HCT116 (cell line): ENCODE measurements around the gene ESRRB. TPM values are rescaled to one million over a fixed set of nuclear protein-coding genes. Genes with fewer than 3 reads are reported as not detected.

Experiments used
- ATAC-seq: fragments of 200-7000 bp; cut with Tn5 transposase; 2 replicates; pipeline ENCODE4 v1.9.1; 2020; ENCODE audit warnings: mild to moderate bottlenecking, moderate library complexity
- BruUV-seq: library from RNA; stranded (reverse); fragments of 400-500 nt; replicated peaks from 2 replicates; lab custom pipeline; 2021; lab: Mats Ljungman, UMichigan
- CTCF ChIA-PET: fragments of 300-600 bp; sonication (Branson Sonifier 250); formaldehyde crosslinking; loops from one replicate; lab custom pipeline; 2021; ENCODE audit warnings: antibody characterized with exemption; lab: Charles Lee
- POLR2A ChIA-PET: fragments of 300-600, 350-600 bp; sonication (Branson Sonifier 250); formaldehyde crosslinking; loops from one replicate; lab custom pipeline; 2021; ENCODE audit warnings: antibody characterized with exemption; lab: Charles Lee
- RAD21 ChIA-PET, 2 experiments: fragments of 300-600 bp; sonication (Branson Sonifier 250); formaldehyde crosslinking; loops; one replicate each; lab custom pipeline; 2023; ENCODE audit warnings: low total read pairs in 2 of 2; ENCODE audit not compliant: uncharacterized antibody in 2 of 2, unreplicated experiment in 2 of 2, low non-redundant PET in 1 of 2; lab: Charles Lee
- DNase-seq: peaks from one replicate; pipeline ENCODE4 v3.0.0-alpha.2; 2010; ENCODE audit warnings: low read depth, low spot score
- H2AFZ ChIP-seq: fragments of 200-600 bp; shearing (Covaris generic), sonication (generic); 2 replicates; pipeline ENCODE4 v1.6.1; 2017; ENCODE audit warnings: low read depth, mixed run types, mixed read lengths, antibody characterized with exemption, low read length; ENCODE audit not compliant: poor library complexity, severe bottlenecking
- H3K27ac ChIP-seq: 2 replicates; pipeline ENCODE4 v1.5.1; 2012; ENCODE audit warnings: low read depth, low read length
- H3K27me3 ChIP-seq: fragments of 200-600 bp; sonication (generic); 2 replicates; pipeline ENCODE4 v1.6.1; 2016; ENCODE audit warnings: mixed run types, low read length, mixed read lengths; ENCODE audit not compliant: insufficient read depth
- H3K36me3 ChIP-seq, 2 experiments: fragments of 200-500 bp in 1 of 2; fragments of 200-600 bp in 1 of 2; sonication (Bioruptor generic) in 1 of 2; sonication (generic) in 1 of 2; 2 replicates each; pipeline versions ENCODE4 v1.5.1 to v1.6.1; 2014 to 2016; ENCODE audit warnings: low read length in 2 of 2, inconsistent platforms in 1 of 2, mixed read lengths in 1 of 2, mixed run types in 1 of 2; ENCODE audit not compliant: insufficient read depth in 2 of 2, control insufficient read depth in 1 of 2
- H3K4me1 ChIP-seq, 2 experiments: fragments of 200-600 bp in 1 of 2; sonication (generic) in 1 of 2; 2 replicates each; pipeline versions ENCODE4 v1.5.1 to v1.6.1; 2012 to 2017; ENCODE audit warnings: low read length in 2 of 2, inconsistent platforms in 1 of 2, mild to moderate bottlenecking in 1 of 2, mixed read lengths in 1 of 2, mixed run types in 1 of 2, moderate library complexity in 1 of 2; ENCODE audit not compliant: insufficient read depth in 2 of 2, control insufficient read depth in 1 of 2
- H3K4me2 ChIP-seq: fragments of 200-600 bp; sonication (generic); 2 replicates; pipeline ENCODE4 v1.6.1; 2017; ENCODE audit warnings: mixed run types, low read length, mixed read lengths
- H3K4me3 ChIP-seq, 2 experiments: fragments of 200-600 bp in 1 of 2; sonication (generic) in 1 of 2; replicated peaks in 1 of 2; 2 replicates each; pipeline ENCODE4 v1.5.1; 2011 to 2016; ENCODE audit warnings: low read length in 2 of 2, control low read depth in 1 of 2, low read depth in 1 of 2, mild to moderate bottlenecking in 1 of 2, mixed read lengths in 1 of 2, mixed run types in 1 of 2
- H3K79me2 ChIP-seq: fragments of 200-600 bp; sonication (generic); 2 replicates; pipeline ENCODE4 v1.6.1; 2017; ENCODE audit warnings: mild to moderate bottlenecking, mixed run types, low read length, moderate library complexity, mixed read lengths; ENCODE audit not compliant: insufficient read depth
- H3K9ac ChIP-seq: fragments of 200-600 bp; sonication (generic); 2 replicates; pipeline ENCODE4 v1.6.1; 2016; ENCODE audit warnings: low read length, mixed read lengths
- H3K9me2 ChIP-seq: fragments of 200-600 bp; sonication (generic), shearing (Covaris generic); 2 replicates; pipeline ENCODE4 v1.6.1; 2017; ENCODE audit warnings: mixed run types, mild to moderate bottlenecking, moderate library complexity; ENCODE audit not compliant: insufficient read depth
- H3K9me3 ChIP-seq, 2 experiments: fragments of 200-500 bp in 1 of 2; fragments of 200-600 bp in 1 of 2; sonication (Bioruptor generic) in 1 of 2; sonication (generic) in 1 of 2; 2 replicates each; pipeline ENCODE4 v1.6.1; 2014 to 2017; ENCODE audit warnings: low read length in 2 of 2, mixed read lengths in 2 of 2, inconsistent platforms in 1 of 2, low read depth in 1 of 2, mild to moderate bottlenecking in 1 of 2, mixed run types in 1 of 2, moderate library complexity in 1 of 2; ENCODE audit not compliant: control insufficient read depth in 1 of 2, insufficient read depth in 1 of 2
- H4K20me1 ChIP-seq: fragments of 200-600 bp; sonication (generic), shearing (Covaris generic); 2 replicates; pipeline ENCODE4 v1.6.1; 2017; ENCODE audit warnings: mixed run types, mild to moderate bottlenecking, moderate library complexity; ENCODE audit not compliant: insufficient read depth
- CEBPB ChIP-seq: IDR thresholded peaks from 2 replicates; pipeline ENCODE4 v1.6.1; 2012; ENCODE audit warnings: low read depth
- EGR1 ChIP-seq: IDR thresholded peaks from 2 replicates; pipeline ENCODE4 v1.6.1; 2012; ENCODE audit warnings: low read depth
- EZH2 ChIP-seq: fragments of 200-600 bp; sonication (generic); IDR thresholded peaks from 2 replicates; pipeline ENCODE4 v1.6.1; 2017; ENCODE audit warnings: antibody characterized with exemption, mixed run types
- JUND ChIP-seq: IDR thresholded peaks from 2 replicates; pipeline ENCODE4 v1.6.1; 2012
- POLR2A ChIP-seq: IDR thresholded peaks from 2 replicates; pipeline ENCODE4 v1.7.0; 2011; ENCODE audit warnings: borderline replicate concordance; ENCODE audit not compliant: insufficient read depth, insufficient read length; ENCODE audit errors: extremely low read depth
- RAD21 ChIP-seq: IDR thresholded peaks from 2 replicates; pipeline ENCODE4 v1.6.1; 2012; ENCODE audit warnings: low read depth, mild to moderate bottlenecking
- SIN3A ChIP-seq: IDR thresholded peaks from 2 replicates; pipeline ENCODE4 v1.6.1; 2012; ENCODE audit warnings: low read depth
- TCF7L2 ChIP-seq: IDR thresholded peaks from 2 replicates; pipeline ENCODE4 v1.7.0; 2011; ENCODE audit warnings: borderline replicate concordance, inconsistent platforms; ENCODE audit not compliant: insufficient read depth, insufficient read length; ENCODE audit errors: extremely low read depth
- YY1 ChIP-seq: IDR thresholded peaks from 2 replicates; pipeline ENCODE4 v1.6.1; 2011; ENCODE audit warnings: low read length, low read depth, moderate library complexity, mild to moderate bottlenecking; ENCODE audit not compliant: insufficient replicate concordance; ENCODE audit errors: extremely low read depth
- ZNF274 ChIP-seq: fragments of 200-500 bp; sonication (Bioruptor generic); IDR thresholded peaks from 2 replicates; pipeline ENCODE4 v1.6.1; 2014; ENCODE audit warnings: mild to moderate bottlenecking, low read depth, low read length, inconsistent platforms
- intact Hi-C: fragments of 100-400 bp; cut with micrococcal nuclease; formaldehyde crosslinking; loops from 2 replicates; pipeline ENCODE4 v1.10.0; 2022
- total RNA-seq: library from RNA; stranded (reverse); gene quantifications from one replicate; pipeline ENCODE4 v1.2.1, GENCODE V29; 2021; ENCODE audit not compliant: unreplicated experiment
- TF ChIP-seq, protein P1 (sequence below), 3 experiments: fragments of 200-600 bp in 1 of 3; sonication (generic) in 1 of 3; IDR thresholded peaks in 2 of 3; conservative IDR thresholded peaks in 1 of 3; 2 replicates each; pipeline ENCODE4 v1.5.1; 2012 to 2017; ENCODE audit warnings: low read depth in 2 of 3, low read length in 2 of 3, antibody characterized with exemption in 1 of 3, borderline replicate concordance in 1 of 3, control low read depth in 1 of 3, mild to moderate bottlenecking in 1 of 3, mixed read lengths in 1 of 3, mixed run types in 1 of 3, moderate library complexity in 1 of 3; ENCODE audit not compliant: insufficient read depth in 1 of 3
- TF ChIP-seq, protein P2 (sequence below): IDR thresholded peaks from 2 replicates; pipeline ENCODE4 v1.6.1; 2012

The ESRRB gene
- total RNA-seq, 1 experiment from 2014 or later: 1.9 TPM

DNA sequence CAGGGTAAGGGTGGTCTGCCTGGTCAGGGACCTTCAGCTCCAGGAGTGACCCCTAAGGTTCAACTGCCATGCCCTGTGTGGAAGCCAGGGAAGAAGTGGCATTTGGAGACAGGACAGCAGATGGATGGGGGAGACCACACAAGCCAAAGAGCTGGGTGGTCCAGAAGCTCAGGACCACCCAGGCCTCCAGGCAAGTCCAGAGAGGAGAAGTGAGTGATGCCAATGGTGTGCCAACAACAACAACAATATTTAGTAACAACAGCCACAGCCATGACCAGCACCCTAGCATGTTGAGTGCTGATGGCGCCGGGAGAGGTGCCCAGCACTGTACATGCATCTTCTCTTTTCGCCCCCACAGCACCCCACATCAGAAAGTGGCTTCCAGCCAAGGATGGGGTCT, 113.7 kb downstream of the ESRRB start:
- Histone ChIP-seq H3K4me2 (no peak overlapping the region), H3K9me2 (no peaks in the 10 kb centered on the region), H3K9ac (no peak overlapping the region), H4K20me1 (no peaks in the 10 kb centered on the region), H3K27ac (no peak overlapping the region), H3K79me2 (no peaks in the 10 kb centered on the region), H2AFZ (no peak overlapping the region), H3K36me3 (no peaks in the 10 kb centered on the region), H3K4me3 (no peak overlapping the region), H3K4me1 (no peaks in the 10 kb centered on the region), H3K27me3 (no peaks in the 10 kb centered on the region), H3K9me3 (no peaks in the 10 kb centered on the region)
- ChIA-PET RAD21 (no interaction called here), CTCF (no interaction called here), POLR2A (no interaction called here)
- DNase-seq: no peak
- TF ChIP-seq EGR1: no peak
- no peak for TF ChIP-seq TCF7L2
- TF ChIP-seq RAD21: no peak
- intact Hi-C loops: no loop called here
- no TSS peak for BruUV-seq
- no peak for ATAC-seq

- POLR2A ChIA-PET: no interaction called here
- H3K79me2 ChIP-seq: no peaks in the 10 kb centered on the region
- H3K27ac ChIP-seq: no peak overlapping the region
- no peaks in the 10 kb centered on the region for H3K9me2 ChIP-seq
- no peaks in the 10 kb centered on the region for H3K9me3 ChIP-seq
- H3K36me3 ChIP-seq: no peaks in the 10 kb centered on the region
- CTCF ChIA-PET: no interaction called here
- H3K9ac ChIP-seq: no peak overlapping the region
- no TSS peak for BruUV-seq
- H3K27me3 ChIP-seq: no peaks in the 10 kb centered on the region
- no peak overlapping the region for H3K4me3 ChIP-seq
- ATAC-seq (no peak), DNase-seq (no peak)
- intact Hi-C loops: no loop called here
- H3K4me1 ChIP-seq: no peaks in the 10 kb centered on the region
- RAD21 ChIA-PET: no interaction called here
- H4K20me1 ChIP-seq: no peaks in the 10 kb centered on the region
- TF ChIP-seq CEBPB (no peak), JUND (no peak), RAD21 (no peak), EZH2 (no peak), YY1 (no peak), SIN3A (no peak), ZNF274 (no peak), POLR2A (no peak), EGR1 (no peak)
- TF ChIP-seq, protein P1, sequence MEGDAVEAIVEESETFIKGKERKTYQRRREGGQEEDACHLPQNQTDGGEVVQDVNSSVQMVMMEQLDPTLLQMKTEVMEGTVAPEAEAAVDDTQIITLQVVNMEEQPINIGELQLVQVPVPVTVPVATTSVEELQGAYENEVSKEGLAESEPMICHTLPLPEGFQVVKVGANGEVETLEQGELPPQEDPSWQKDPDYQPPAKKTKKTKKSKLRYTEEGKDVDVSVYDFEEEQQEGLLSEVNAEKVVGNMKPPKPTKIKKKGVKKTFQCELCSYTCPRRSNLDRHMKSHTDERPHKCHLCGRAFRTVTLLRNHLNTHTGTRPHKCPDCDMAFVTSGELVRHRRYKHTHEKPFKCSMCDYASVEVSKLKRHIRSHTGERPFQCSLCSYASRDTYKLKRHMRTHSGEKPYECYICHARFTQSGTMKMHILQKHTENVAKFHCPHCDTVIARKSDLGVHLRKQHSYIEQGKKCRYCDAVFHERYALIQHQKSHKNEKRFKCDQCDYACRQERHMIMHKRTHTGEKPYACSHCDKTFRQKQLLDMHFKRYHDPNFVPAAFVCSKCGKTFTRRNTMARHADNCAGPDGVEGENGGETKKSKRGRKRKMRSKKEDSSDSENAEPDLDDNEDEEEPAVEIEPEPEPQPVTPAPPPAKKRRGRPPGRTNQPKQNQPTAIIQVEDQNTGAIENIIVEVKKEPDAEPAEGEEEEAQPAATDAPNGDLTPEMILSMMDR (IDR thresholded peaks at IDR 0.05 in 2 of 3, conservative IDR thresholded peaks at IDR 0.05 in 1 of 3; ENCODE audit: borderline replicate concordance in 1 of 3, insufficient read depth in 1 of 3, low read depth in 2 of 3, low read length in 2 of 3): no peak
- TF ChIP-seq, protein P2, sequence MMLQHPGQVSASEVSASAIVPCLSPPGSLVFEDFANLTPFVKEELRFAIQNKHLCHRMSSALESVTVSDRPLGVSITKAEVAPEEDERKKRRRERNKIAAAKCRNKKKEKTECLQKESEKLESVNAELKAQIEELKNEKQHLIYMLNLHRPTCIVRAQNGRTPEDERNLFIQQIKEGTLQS: no peak
- TF ChIP-seq, all 23 proteins: peak for 0
- Histone ChIP-seq H2AFZ (no peak overlapping the region), H3K4me2 (no peak overlapping the region)
Observed at GRCh38 chr14:76490111-76490510, 114.2 kb downstream of the ESRRB start.
